K562 (cell line): ENCODE data around the gene NAXD. TPM values are rescaled to one million over a fixed set of nuclear protein-coding genes. Genes with fewer than 3 reads are reported as not detected.

Experiments
- ATAC-seq: fragments of 200-7000 bp; cut with Tn5 transposase; 3 replicates; pipeline ENCODE4 v1.9.1; 2020; ENCODE audit warnings: moderate library complexity
- BruUV-seq: library from RNA; stranded (reverse); fragments of 400-500 nt; replicated peaks from 2 replicates; lab custom pipeline; 2021; lab: Mats Ljungman, UMichigan
- CTCF ChIA-PET: fragments of 300-600 bp; formaldehyde crosslinking; extraction: SDS; loops from one replicate; lab custom pipeline; 2021; ENCODE audit warnings: low intra/inter-chr PET ratio; lab: Yijun Ruan, JAX
- POLR2A ChIA-PET: fragments of 300-600, 350-650 bp; sonication (Branson Sonifier 250); formaldehyde crosslinking; extraction: SDS; loops from one replicate; lab custom pipeline; 2021; ENCODE audit warnings: antibody characterized with exemption, inconsistent platforms; lab: Yijun Ruan, JAX
- DNase-seq, 4 experiments: peaks; one replicate each; pipeline versions ENCODE4 v3.0.0 to v3.0.0-alpha.2; 2011 to 2018; ENCODE audit warnings: low spot score in 3 of 4, mixed read lengths in 3 of 4; ENCODE audit errors: extremely low read depth in 1 of 4
- FAIRE-seq: peaks from 2 replicates; lab custom pipeline; 2011; peaks lifted over from hg19 to GRCh38; lab: Jason Lieb, UNC
- H2AFZ ChIP-seq: 2 replicates; pipeline ENCODE4 v1.6.0; 2011; ENCODE audit warnings: low read depth, low read length, control low read depth, inconsistent platforms
- H3K27ac ChIP-seq: fragments of 200-600 bp; 3 replicates; pipeline ENCODE4 v1.8.0; 2011; ENCODE audit warnings: low read depth, mild to moderate bottlenecking, control low read depth, inconsistent platforms, low read length, moderate library complexity, mixed read lengths; ENCODE audit errors: extremely low read depth
- H3K27me3 ChIP-seq, 2 experiments: fragments of 300-600 bp in 1 of 2; 2 replicates in 1 of 2; 3 replicates in 1 of 2; pipeline versions ENCODE4 v1.6.0 to v1.8.0; 2011; ENCODE audit warnings: inconsistent platforms in 2 of 2, low read length in 2 of 2, mild to moderate bottlenecking in 1 of 2, mixed read lengths in 1 of 2, moderate library complexity in 1 of 2; ENCODE audit not compliant: control insufficient read depth in 2 of 2, insufficient read depth in 2 of 2
- H3K36me3 ChIP-seq: fragments of 300-600 bp; 3 replicates; pipeline ENCODE4 v1.8.0; 2011; ENCODE audit warnings: mild to moderate bottlenecking, low read length, inconsistent platforms; ENCODE audit not compliant: control insufficient read depth, insufficient read depth
- H3K4me1 ChIP-seq, 2 experiments: fragments of 200-600 bp in 1 of 2; replicated peaks in 1 of 2; 2 replicates in 1 of 2; 3 replicates in 1 of 2; pipeline versions ENCODE4 v1.5.1 to v1.8.0; 2011; ENCODE audit warnings: inconsistent platforms in 2 of 2, low read length in 2 of 2, mild to moderate bottlenecking in 1 of 2, mixed read lengths in 1 of 2, moderate library complexity in 1 of 2; ENCODE audit not compliant: control insufficient read depth in 2 of 2, insufficient read depth in 2 of 2
- H3K4me2 ChIP-seq: 2 replicates; pipeline ENCODE4 v1.6.1; 2011; ENCODE audit warnings: low read length, control low read depth, inconsistent platforms, mixed read lengths; ENCODE audit not compliant: insufficient read depth
- H3K4me3 ChIP-seq: fragments of 200-600 bp; sonication (generic), shearing (Covaris generic); 2 replicates; pipeline ENCODE4 v1.5.1; 2016; ENCODE audit warnings: control low read depth, inconsistent platforms
- H3K79me2 ChIP-seq: fragments of 200-600 bp; 3 replicates; pipeline ENCODE4 v1.8.0; 2011; ENCODE audit warnings: low read length, inconsistent platforms; ENCODE audit not compliant: control insufficient read depth, insufficient read depth
- H3K9ac ChIP-seq, 2 experiments: 2 replicates each; pipeline versions ENCODE4 v1.6.0 to v1.6.1; 2011; ENCODE audit warnings: low read depth in 2 of 2, low read length in 2 of 2, control low read depth in 1 of 2, inconsistent platforms in 1 of 2, mild to moderate bottlenecking in 1 of 2, mixed read lengths in 1 of 2; ENCODE audit not compliant: insufficient read depth in 1 of 2
- H3K9me1 ChIP-seq: one replicate; pipeline ENCODE4 v1.6.0; 2011; ENCODE audit warnings: inconsistent platforms, mild to moderate bottlenecking, low read length, moderate library complexity; ENCODE audit not compliant: control insufficient read depth, insufficient read depth
- H3K9me3 ChIP-seq: replicated peaks from 2 replicates; pipeline ENCODE4 v1.5.1; 2011; ENCODE audit warnings: low read depth, low read length, inconsistent platforms; ENCODE audit not compliant: control insufficient read depth, insufficient read depth
- H4K20me1 ChIP-seq: replicated peaks from 2 replicates; pipeline ENCODE4 v1.6.1; 2011; ENCODE audit warnings: low read length, inconsistent platforms, mixed read lengths; ENCODE audit not compliant: control insufficient read depth, insufficient read depth
- FOXP1 ChIP-seq: sonication (generic); formaldehyde crosslinking; IDR thresholded peaks from 2 replicates; pipeline ENCODE4 v1.8.0; 2022; ENCODE audit warnings: mild to moderate bottlenecking, missing genetic modification reagents
- IRF2 ChIP-seq: sonication (generic); formaldehyde crosslinking; IDR thresholded peaks from 2 replicates; pipeline ENCODE4 v1.8.1; 2022; ENCODE audit warnings: mild to moderate bottlenecking, missing genetic modification reagents
- NRF1 ChIP-seq, 2 experiments: fragments of 450-650 bp; IDR thresholded peaks in 1 of 2; conservative IDR thresholded peaks in 1 of 2; 2 replicates each; pipeline ENCODE4 v1.6.1; 2014; ENCODE audit warnings: mild to moderate bottlenecking in 2 of 2
- PHF20 ChIP-seq: fragments of 450-650 bp; IDR thresholded peaks from 2 replicates; pipeline ENCODE4 v1.6.1; 2018; ENCODE audit not compliant: partially characterized antibody
- RBM25 ChIP-seq: fragments of 200-400 bp; formaldehyde crosslinking; IDR thresholded peaks from 2 replicates; pipeline ENCODE4 v1.6.1; 2018; ENCODE audit warnings: low read length, low read depth, moderate library complexity; ENCODE audit not compliant: severe bottlenecking
- REST ChIP-seq, 2 experiments: fragments of 450-650 bp; formaldehyde crosslinking in 1 of 2; IDR thresholded peaks; 2 replicates each; pipeline versions ENCODE4 v1.4.0 to v1.6.1; 2014 to 2020; ENCODE audit warnings: mild to moderate bottlenecking in 2 of 2, borderline replicate concordance in 1 of 2, low read depth in 1 of 2
- SIRT6 ChIP-seq: IDR thresholded peaks from one replicate; pipeline ENCODE4 v1.6.1; 2012; ENCODE audit warnings: low read depth, mild to moderate bottlenecking, control low read depth, inconsistent platforms, low read length, moderate library complexity
- SP1 ChIP-seq: sonication (generic); formaldehyde crosslinking; IDR thresholded peaks from 2 replicates; pipeline ENCODE4 v1.8.1; 2022; ENCODE audit warnings: mild to moderate bottlenecking, missing genetic modification reagents
- ZNF384 ChIP-seq: IDR thresholded peaks from 2 replicates; pipeline ENCODE4 v1.6.1; 2012; ENCODE audit warnings: low read depth, low read length, improper control_type of control experiment
- WGBS: fragments of 100-300 bp; shearing (Covaris generic); methylation state at CpG from one replicate; pipeline ENCODE4 v1.1.6; 2016; ENCODE audit warnings: low coverage, mixed read lengths; ENCODE audit not compliant: insufficient coverage; ENCODE audit errors: missing lambda C conversion rate; 5-methylcytosine and 5-hydroxymethylcytosine counted together
- in situ Hi-C: fragments of 300-500 bp; cut with MboI; formaldehyde crosslinking; loops from 4 replicates; pipeline ENCODE4 v1.15.0; 2018; ENCODE audit warnings: inconsistent platforms, mixed read lengths
- intact Hi-C: fragments of 100-400 bp; cut with micrococcal nuclease; formaldehyde crosslinking; loops from 2 replicates; pipeline ENCODE4 v1.14.2; 2022
- polyA plus RNA-seq, 8 experiments: library from polyadenylated mRNA; depleted of rRNA in 4 of 8; stranded (reverse) in 5 of 8; unstranded in 3 of 8; fragments of >200 nt; fragmentation: Nextera tagmentation in 2 of 8; fragmentation: Illumina TruSeq in 1 of 8; extraction: Ambion mirVana in 2 of 8; extraction: Trizol in 1 of 8; gene quantifications; 2 replicates each; pipeline versions ENCODE4 v1.2.1 to v1.2.3, GENCODE V29; 2011 to 2014; ENCODE audit warnings: inconsistent platforms in 1 of 8, missing spikeins in 1 of 8
- total RNA-seq, 7 experiments: library from RNA; depleted of rRNA in 6 of 7; stranded (reverse); fragments of >200 nt in 6 of 7; fragmentation: Illumina TruSeq in 2 of 7; extraction: Trizol in 2 of 7; gene quantifications; 2 replicates each; pipeline versions ENCODE4 v1.2.1 to v1.2.3, GENCODE V29; 2011 to 2021; ENCODE audit warnings: low replicate concordance in 1 of 7

NAXD gene
- total and polyA plus RNA-seq, 9 of the 15 experiments (the other 6 are each of a cell fraction or from before 2014, with no cell fraction given): 0.59 to 20.6 (median 13.0) TPM

- TF ChIP-seq ZNF384 (no peak), FOXP1 (CRISPR knock-in tag) (no peak)
Measured at GRCh38 chr13:110572778-110573118, 42.6 kb upstream of the NAXD start (continued).

- Histone ChIP-seq H3K9me1 (no peaks in the 10 kb centered on the region), H3K4me1 (peaks cover 21% of the 10 kb centered on the region in 2 experiments; a peak in 4 of 5 replicates), H3K9me3 (no peaks in the 10 kb centered on the region), H3K27ac (no peak overlapping the region), H3K9ac (no peak overlapping the region; a peak in 1 of 4 replicates), H3K4me3 (no peak overlapping the region), H3K27me3 (no peaks in the 10 kb centered on the region; a peak in 1 of 5 replicates), H3K79me2 (no peaks in the 10 kb centered on the region), H2AFZ (no peak overlapping the region), H3K36me3 (no peaks in the 10 kb centered on the region), H3K4me2 (no peak overlapping the region), H4K20me1 (no peaks in the 10 kb centered on the region)
- ATAC-seq (peak; percentile 75), DNase-seq (peak in 1 of 4 experiments; percentile 35), FAIRE-seq (no peak)
- CTCF ChIA-PET: no interaction called here
- no TSS peak for BruUV-seq
- WGBS: 8% methylated on average over 5 of the region's 9 CpGs
- TF ChIP-seq SIRT6: no peak
- no peak for TF ChIP-seq IRF2
- TF ChIP-seq PHF20: no peak
- TF ChIP-seq RBM25: no peak
- peak; percentile 29 for TF ChIP-seq REST (IDR thresholded peaks at IDR 0.05; ENCODE audit: borderline replicate concordance)
- TF ChIP-seq REST (CRISPR knock-in tag; IDR thresholded peaks at IDR 0.05; ENCODE audit: low read depth): no peak
- TF ChIP-seq SP1 (CRISPR knock-in tag): no peak
- peak; percentile 78 to 80 for TF ChIP-seq NRF1 (conservative IDR thresholded peaks at IDR 0.05 in 1 of 2, IDR thresholded peaks at IDR 0.05 in 1 of 2)
- intact Hi-C loops: no loop called here
- in situ Hi-C loops: no loop called here
- POLR2A ChIA-PET: no interaction called here
Measured at GRCh38 chr13:110574161-110574560, 41.2 kb upstream of the NAXD start.
